Effector memory CD4-positive, alpha-beta T cell (primary cell): ENCODE measurements around the gene DIP2C.
"Not testable (repeated sequence)": the region's sequence is repeated elsewhere in the genome, so short reads cannot be mapped to it uniquely, and the experiment has no call there.

Source experiments
- DNase-seq, 3 donors: peaks; one replicate each; pipeline ENCODE4 v3.0.0-alpha.2; 2020
- H3K27ac ChIP-seq: 2 replicates; pipeline ENCODE4 v1.7.0; 2013; ENCODE audit warnings: mild to moderate bottlenecking, low read length, moderate library complexity; ENCODE audit not compliant: insufficient read depth, poor library complexity, severe bottlenecking
- H3K27me3 ChIP-seq: replicated peaks from 2 replicates; pipeline ENCODE4 v1.7.0; 2013; ENCODE audit warnings: mild to moderate bottlenecking, low read length; ENCODE audit not compliant: insufficient read depth, control insufficient read depth, poor library complexity, severe bottlenecking
- H3K36me3 ChIP-seq: 2 replicates; pipeline ENCODE4 v1.7.0; 2013; ENCODE audit warnings: mild to moderate bottlenecking, low read length, moderate library complexity; ENCODE audit not compliant: control insufficient read depth, insufficient read depth
- H3K4me1 ChIP-seq: 2 replicates; pipeline ENCODE4 v1.7.0; 2013; ENCODE audit warnings: low read length, mild to moderate bottlenecking; ENCODE audit not compliant: control insufficient read depth, insufficient read depth, poor library complexity, severe bottlenecking
- H3K4me3 ChIP-seq: 2 replicates; pipeline ENCODE4 v1.7.0; 2013; ENCODE audit warnings: low read length, low read depth, mild to moderate bottlenecking; ENCODE audit not compliant: insufficient read depth, poor library complexity, severe bottlenecking
- H3K9me3 ChIP-seq: 2 replicates; pipeline ENCODE4 v1.7.0; 2013; ENCODE audit warnings: mild to moderate bottlenecking, low read length, moderate library complexity; ENCODE audit not compliant: control insufficient read depth

DIP2C gene

DNA sequence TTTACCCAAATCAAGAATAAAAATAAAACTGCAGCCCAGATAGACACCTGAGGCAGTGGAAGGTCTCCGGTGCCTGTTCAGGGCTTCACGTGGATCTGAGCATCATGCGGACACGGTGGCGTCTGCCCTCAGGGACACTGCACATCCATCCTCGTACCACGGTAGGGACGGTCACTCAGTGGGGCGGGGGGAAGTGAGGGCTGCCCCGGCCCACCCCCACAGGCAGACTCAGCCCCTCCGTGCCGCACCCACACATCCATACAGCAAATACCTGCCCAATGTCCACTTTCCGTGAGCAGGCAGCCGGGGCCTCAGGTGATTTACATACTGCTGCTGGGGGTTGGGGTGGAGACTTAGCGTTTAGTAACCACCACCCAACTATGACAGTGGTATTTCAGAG is 207.8 kb downstream of the DIP2C start:
- Histone ChIP-seq H3K27ac (no peak overlapping the region), H3K36me3 (no peaks in the 10 kb centered on the region)

DNA sequence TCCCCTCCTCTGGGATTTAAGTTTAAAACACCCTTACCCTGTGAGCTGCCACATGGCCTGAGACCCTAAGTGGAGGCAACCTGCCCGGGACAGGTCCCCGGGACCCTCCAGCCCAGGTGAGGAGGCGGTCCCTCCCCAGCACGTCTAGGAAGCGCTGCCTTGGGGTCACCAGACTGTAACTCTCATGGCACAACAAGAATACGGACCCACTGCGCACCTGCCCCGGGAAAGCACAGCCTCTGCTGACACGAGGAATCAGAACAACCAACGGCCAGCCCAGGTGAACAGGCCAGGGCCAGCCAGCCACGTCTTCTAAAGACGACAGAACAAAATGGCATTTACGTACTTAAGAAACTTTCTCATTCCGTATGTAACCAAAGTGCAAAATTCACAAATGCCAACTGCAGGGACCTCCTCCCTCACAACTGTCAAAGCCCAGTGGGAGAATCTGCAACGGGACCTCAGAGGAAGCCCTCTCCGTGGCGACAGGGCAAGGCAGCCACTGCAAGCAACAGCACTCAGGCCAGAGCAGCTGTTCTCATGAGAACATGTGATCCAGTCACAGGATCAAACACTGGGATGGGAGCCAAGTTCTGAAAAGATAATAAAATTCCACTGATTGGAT is 208.4 kb downstream of the DIP2C start:
- Histone ChIP-seq H3K4me1 (no peaks in the 10 kb centered on the region), H3K27me3 (no peaks in the 10 kb centered on the region), H3K9me3 (no peaks in the 10 kb centered on the region), H3K27ac (no peak overlapping the region), H3K4me3 (no peak overlapping the region), H3K36me3 (no peaks in the 10 kb centered on the region)
- DNase-seq: no peak

More for the DNA sequence above, 207.8 kb downstream of the DIP2C start:
- Histone ChIP-seq H3K4me3 (no peak overlapping the region), H3K4me1 (no peaks in the 10 kb centered on the region), H3K9me3 (no peaks in the 10 kb centered on the region), H3K27me3 (no peaks in the 10 kb centered on the region)
- no peak for DNase-seq

DNA sequence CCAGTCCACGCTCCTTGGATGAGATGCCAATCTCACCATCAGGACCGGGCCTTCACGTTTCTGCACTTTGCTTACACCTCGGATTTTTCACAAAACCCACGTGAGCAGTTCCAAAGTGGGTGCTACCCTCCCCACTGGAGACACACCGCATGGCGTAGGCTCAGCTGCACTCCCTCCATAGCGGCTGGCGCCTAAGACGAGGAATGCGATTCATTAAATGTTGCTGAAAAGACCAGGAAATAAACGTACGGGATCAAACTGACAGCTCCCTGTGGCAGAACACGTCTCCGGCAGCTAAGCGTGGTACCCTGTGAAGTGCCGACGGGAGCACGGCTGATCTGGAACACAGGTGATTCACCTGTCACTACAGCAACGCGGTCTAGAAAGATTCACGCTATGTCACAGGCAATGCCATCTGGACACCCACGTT is 209.0 kb downstream of the DIP2C start:
- Histone ChIP-seq H3K4me1 (no peaks in the 10 kb centered on the region), H3K9me3 (no peaks in the 10 kb centered on the region), H3K27ac (no peak overlapping the region), H3K27me3 (no peaks in the 10 kb centered on the region), H3K4me3 (no peak overlapping the region), H3K36me3 (no peaks in the 10 kb centered on the region)
- no peak for DNase-seq

DNA sequence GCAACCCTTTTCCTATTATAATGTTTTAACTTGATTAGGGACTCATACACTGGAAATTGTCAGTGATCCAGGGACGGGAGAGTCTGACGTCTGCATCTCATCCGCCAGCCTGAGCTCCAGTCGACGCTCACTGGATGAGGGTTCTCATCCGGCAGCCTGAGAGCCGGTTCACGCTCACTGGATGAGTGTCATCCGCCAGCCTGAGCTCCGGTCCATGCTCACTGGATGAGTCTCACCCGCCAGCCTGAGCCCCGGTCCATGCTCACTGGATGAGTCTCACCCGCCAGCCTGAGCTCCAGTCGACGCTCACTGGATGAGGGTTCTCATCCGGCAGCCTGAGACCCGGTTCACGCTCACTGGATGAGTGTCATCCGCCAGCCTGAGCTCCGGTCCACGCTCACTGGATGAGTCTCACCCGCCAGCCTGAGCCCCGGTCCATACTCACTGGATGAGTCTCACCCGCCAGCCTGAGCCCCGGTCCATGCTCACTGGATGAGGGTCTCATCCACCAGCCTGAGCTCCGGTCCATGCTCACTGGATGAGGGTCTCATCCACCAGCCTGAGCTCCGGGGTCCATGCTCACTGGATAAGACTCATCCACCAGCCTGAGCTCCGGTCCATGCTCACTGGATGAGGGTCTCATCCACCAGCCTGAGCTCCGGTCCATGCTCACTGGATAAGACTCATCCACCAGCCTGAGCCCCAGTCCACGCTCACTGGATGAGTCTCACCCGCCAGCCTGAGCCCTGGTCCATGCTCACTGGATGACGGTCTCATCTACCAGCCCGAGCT is 209.6 kb downstream of the DIP2C start:
- H3K36me3 ChIP-seq, H3K4me1 ChIP-seq, H3K27ac ChIP-seq, H3K4me3 ChIP-seq, DNase-seq, H3K27me3 ChIP-seq, H3K9me3 ChIP-seq: not testable (repeated sequence)

DNA sequence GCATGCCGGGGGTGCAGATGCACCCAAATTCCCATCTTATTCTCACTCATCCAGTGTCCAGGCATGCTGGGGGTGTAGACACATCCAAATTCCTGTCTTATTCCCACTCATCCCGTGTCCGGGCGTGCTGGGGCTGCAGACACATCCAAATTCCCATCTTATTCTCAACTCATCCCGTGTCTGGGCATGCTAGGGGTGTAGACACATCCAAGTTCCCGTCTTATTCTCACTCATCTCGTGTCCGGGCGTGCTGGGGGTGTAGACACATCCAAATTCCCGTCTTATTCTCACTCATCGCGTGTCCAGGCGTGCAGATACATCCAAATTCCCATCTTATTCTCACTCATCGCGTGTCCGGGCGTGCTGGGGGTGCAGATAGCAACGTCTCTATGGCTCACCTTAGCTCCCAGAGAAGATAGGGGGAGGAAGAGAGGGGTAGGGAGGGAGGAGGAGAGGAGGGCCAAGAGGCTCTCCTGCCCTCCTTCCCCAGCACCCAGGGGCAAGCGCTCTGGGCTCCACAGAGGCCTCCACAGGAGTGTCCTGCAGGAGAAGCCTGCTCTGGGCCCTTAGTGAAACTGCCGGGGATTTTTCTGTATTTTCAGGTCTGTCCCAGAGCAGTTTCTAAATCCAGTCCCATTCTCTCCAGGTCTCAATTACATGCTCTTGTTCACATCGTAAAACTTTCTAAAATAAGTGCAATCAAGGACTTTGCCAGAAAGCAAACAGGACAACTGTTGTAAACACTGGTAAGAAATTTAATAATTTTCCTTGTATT is 210.8 kb downstream of the DIP2C start:
- Histone ChIP-seq H3K36me3 (no peaks in the 10 kb centered on the region), H3K4me1 (no peaks in the 10 kb centered on the region), H3K4me3 (no peak overlapping the region), H3K27me3 (no peaks in the 10 kb centered on the region), H3K9me3 (no peaks in the 10 kb centered on the region), H3K27ac (no peak overlapping the region)
- DNase-seq: no peak

DNA sequence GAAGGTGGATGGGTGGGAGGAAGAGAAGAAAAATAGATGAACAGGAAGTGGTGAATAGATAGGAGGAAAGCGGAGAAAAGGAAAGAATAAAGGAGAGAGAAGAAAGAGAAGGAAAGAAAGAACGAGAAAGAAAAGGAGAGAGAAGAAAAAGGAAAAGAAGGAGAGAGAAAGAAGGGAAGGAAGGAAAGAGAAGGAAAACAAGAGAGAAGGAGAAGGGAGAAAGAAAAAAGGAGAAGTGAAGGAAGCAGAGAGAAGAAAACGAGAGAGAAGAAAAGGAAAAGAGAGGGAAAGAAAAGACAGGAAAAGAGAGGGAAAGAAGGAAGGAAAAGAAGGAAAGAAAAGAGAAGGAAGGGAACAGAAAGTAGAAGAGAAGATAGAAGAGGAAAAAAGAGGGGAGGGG is 211.8 kb downstream of the DIP2C start:
- no peak for DNase-seq
- H3K36me3 ChIP-seq: no peaks in the 10 kb centered on the region
- H3K27ac ChIP-seq: no peak overlapping the region
- H3K9me3 ChIP-seq: no peaks in the 10 kb centered on the region
- no peaks in the 10 kb centered on the region for H3K4me1 ChIP-seq
- no peaks in the 10 kb centered on the region for H3K27me3 ChIP-seq
- H3K4me3 ChIP-seq: no peak overlapping the region

DNA sequence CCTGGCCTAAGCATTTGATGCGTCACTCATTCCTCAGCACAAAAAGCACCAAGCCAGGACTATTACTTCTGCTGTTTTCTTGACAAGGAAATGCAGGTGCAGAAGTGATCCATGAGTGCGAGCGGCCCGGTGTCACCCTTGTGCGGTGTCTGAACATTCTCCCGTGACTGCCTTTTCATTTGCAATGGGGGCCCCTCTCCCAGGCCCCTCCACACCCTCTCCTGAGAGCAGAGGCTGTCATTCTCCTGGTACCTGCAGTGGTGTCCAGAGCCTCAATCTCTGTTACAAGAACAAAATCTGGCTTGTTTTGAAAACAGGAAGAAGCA is 213.1 kb downstream of the DIP2C start:
- Histone ChIP-seq H3K4me3 (no peak overlapping the region), H3K4me1 (peaks cover 3% of the 10 kb centered on the region), H3K27me3 (no peaks in the 10 kb centered on the region), H3K9me3 (no peaks in the 10 kb centered on the region), H3K27ac (no peak overlapping the region), H3K36me3 (no peaks in the 10 kb centered on the region)
- no peak for DNase-seq

DNA sequence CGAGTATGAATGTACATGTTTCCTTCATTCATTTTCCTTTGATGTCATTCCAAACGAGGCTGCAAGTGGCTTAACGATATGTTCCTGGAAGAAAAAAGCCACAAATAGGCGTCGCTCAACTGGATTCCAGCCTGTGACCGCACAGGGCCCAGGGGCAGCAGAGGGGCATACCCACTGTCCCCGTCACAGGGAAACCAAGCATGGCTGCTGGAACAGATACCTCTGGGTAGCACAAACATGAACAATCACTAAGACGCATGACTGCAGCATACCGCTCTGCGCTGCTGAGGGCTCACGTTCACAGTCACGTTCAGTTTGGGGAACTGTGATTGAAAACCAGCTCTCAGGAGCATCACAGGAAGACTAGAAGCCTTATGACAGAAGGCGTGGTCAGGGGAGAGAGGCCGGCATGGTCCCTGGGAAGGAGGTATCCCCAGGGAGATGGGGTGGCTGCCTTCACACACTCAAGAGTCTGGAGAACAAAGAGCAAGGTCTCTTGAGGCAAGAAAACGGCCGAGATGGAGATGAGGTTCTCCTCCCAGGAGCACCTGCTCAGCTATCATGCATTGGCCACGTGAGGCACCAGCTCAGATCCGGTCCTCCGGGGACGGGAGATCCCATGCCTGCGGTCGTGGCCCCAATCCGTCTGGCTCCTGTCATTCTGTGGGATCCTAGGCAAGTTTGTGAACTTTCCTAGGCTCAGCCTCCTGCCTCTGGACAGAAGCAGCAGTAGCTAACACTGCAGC is 213.6 kb downstream of the DIP2C start:
- H3K27me3 ChIP-seq: no peaks in the 10 kb centered on the region
- no peak overlapping the region for H3K27ac ChIP-seq
- H3K36me3 ChIP-seq: no peaks in the 10 kb centered on the region
- DNase-seq: no peak
- no peaks in the 10 kb centered on the region for H3K9me3 ChIP-seq
- no peak overlapping the region for H3K4me3 ChIP-seq
- peaks cover 3% of the 10 kb centered on the region for H3K4me1 ChIP-seq

DNA sequence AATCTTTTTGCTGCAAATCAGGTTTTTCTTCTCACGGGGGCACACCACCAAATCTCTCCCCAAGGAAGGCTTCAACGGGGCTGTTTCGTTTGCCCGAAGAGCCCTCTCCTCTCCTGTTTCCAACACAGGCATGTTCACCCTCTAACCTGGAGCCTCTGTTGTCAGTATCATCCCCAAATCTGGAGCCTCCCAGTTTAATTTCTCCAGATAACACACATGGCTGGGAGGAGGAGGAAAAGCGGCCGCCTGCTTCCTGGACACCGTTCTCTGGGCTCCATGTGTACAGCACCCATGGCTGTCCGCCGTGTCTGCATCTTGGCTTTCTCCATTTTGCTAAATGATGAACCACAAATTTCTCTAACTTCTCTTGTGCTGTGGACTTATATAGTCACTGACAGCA is 214.5 kb downstream of the DIP2C start:
- DNase-seq: no peak
- no peak overlapping the region for H3K4me3 ChIP-seq
- H3K9me3 ChIP-seq: no peaks in the 10 kb centered on the region

More for the DNA sequence above, 214.5 kb downstream of the DIP2C start:
- no peak overlapping the region for H3K27ac ChIP-seq
- H3K4me1 ChIP-seq: peaks cover 8% of the 10 kb centered on the region
- H3K36me3 ChIP-seq: no peaks in the 10 kb centered on the region
- no peaks in the 10 kb centered on the region for H3K27me3 ChIP-seq
